H1 (cell line): ENCODE measurements around the gene HEXIM1.

Source experiments
- POLR2AphosphoS5 ChIP-seq: IDR thresholded peaks from 2 replicates; pipeline ENCODE4 v1.6.1; 2011; ENCODE audit warnings: low read depth, low read length
- SIN3A ChIP-seq, 2 experiments: IDR thresholded peaks in 1 of 2; conservative IDR thresholded peaks in 1 of 2; 2 replicates each; pipeline ENCODE4 v1.6.1; 2011 to 2012; ENCODE audit warnings: low read length in 2 of 2, improper control_type of control experiment in 1 of 2, low read depth in 1 of 2, mild to moderate bottlenecking in 1 of 2
- YY1 ChIP-seq: IDR thresholded peaks from 2 replicates; pipeline ENCODE4 v1.6.1; 2011; ENCODE audit warnings: low read depth, mild to moderate bottlenecking, low read length
- TF ChIP-seq, protein P1 (sequence below): IDR thresholded peaks from 2 replicates; pipeline ENCODE4 v1.6.1; 2012; ENCODE audit warnings: low read length, inconsistent platforms

DNA sequence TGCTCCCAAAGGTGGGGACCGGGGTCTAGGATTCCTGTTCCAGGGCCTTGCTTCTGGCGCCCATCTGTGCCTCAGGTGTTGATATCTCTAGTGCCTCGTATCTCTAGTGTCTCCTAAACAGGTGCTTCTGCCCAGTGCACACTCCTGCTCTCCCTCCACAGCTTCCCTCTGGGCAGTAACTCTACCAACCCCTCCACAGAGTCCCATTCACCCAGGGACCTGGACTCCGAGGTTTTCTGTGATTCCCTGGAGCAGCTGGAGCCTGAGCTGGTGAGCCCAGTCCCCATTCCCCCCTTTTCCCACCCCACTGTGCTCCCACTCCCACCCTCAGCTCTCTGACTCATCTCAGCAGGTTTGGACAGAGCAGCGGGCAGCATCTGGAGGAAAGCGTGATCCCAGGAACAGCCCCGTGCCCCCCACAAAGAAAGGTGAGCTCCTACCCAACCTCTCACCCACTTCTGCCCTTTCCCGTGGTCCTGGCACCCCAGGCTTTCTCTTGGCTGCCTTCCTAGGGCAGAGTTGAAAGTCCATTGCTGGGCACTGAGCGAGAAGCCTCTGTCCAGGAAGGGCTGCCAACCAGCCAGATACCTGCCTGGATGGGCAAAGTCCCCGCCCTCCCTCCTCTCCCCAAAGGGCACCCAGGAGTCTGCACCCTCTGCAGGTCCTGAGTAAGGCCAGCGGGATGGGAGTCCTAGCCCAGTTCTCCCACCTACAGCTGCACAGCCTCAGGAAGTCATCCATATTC lies 10.5 kb upstream of the HEXIM1 start:
- TF ChIP-seq POLR2AphosphoS5 (no peak), YY1 (no peak), SIN3A (conservative IDR thresholded peaks at IDR 0.05 in 1 of 2, IDR thresholded peaks at IDR 0.05 in 1 of 2; ENCODE audit: low read depth in 1 of 2, low read length in 2 of 2) (no peak)
- TF ChIP-seq, protein P1, sequence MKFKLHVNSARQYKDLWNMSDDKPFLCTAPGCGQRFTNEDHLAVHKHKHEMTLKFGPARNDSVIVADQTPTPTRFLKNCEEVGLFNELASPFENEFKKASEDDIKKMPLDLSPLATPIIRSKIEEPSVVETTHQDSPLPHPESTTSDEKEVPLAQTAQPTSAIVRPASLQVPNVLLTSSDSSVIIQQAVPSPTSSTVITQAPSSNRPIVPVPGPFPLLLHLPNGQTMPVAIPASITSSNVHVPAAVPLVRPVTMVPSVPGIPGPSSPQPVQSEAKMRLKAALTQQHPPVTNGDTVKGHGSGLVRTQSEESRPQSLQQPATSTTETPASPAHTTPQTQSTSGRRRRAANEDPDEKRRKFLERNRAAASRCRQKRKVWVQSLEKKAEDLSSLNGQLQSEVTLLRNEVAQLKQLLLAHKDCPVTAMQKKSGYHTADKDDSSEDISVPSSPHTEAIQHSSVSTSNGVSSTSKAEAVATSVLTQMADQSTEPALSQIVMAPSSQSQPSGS: no peak
